ENCODE data around the gene GNG7.

DNA sequence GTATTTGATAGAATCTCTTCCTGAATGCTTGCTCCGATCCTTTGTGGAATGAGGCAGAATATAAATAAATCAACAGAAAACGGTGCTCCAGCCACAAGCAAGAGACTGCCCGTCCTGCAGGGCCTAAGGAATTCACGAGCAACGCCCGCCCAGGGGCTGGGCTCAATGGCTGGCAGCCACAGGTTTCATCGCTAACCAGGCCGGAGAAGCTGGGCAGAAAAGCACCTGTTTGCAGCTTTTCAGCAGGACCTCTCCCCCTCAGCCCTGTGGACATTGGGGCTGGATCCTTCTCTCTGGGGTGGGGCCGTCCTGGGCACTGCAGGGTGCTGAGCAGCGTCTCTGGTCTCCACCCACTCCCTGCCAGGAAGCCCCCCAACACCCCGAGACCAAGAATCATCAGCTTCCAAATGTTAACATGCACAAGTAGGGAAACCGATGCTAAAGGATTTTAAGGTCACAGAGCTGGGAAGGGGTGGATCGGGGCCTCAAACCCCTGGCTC, 124.1 kb downstream of the GNG7 start:
- TF ChIP-seq, protein P1, sequence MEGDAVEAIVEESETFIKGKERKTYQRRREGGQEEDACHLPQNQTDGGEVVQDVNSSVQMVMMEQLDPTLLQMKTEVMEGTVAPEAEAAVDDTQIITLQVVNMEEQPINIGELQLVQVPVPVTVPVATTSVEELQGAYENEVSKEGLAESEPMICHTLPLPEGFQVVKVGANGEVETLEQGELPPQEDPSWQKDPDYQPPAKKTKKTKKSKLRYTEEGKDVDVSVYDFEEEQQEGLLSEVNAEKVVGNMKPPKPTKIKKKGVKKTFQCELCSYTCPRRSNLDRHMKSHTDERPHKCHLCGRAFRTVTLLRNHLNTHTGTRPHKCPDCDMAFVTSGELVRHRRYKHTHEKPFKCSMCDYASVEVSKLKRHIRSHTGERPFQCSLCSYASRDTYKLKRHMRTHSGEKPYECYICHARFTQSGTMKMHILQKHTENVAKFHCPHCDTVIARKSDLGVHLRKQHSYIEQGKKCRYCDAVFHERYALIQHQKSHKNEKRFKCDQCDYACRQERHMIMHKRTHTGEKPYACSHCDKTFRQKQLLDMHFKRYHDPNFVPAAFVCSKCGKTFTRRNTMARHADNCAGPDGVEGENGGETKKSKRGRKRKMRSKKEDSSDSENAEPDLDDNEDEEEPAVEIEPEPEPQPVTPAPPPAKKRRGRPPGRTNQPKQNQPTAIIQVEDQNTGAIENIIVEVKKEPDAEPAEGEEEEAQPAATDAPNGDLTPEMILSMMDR (IDR thresholded peaks at IDR 0.05; ENCODE audit: low read depth, low read length) = no peak
- no peak for TF ChIP-seq EZH2phosphoT487 (IDR thresholded peaks at IDR 0.05; ENCODE audit: low read depth)
